ENCODE results near the gene DYSF.

DYSF gene

GRCh38 chr2:71556692-71557250 lies 103.4 kb downstream of the DYSF start:
- no peak for DNase-seq (ENCODE audit: low read depth)
- no peak for TF ChIP-seq CTCF (IDR thresholded peaks at IDR 0.05; ENCODE audit: low read depth, low read length, missing control alignments)
- in situ Hi-C loops (cut with HindIII; ENCODE audit: low sequenced_read_pairs) = no loop called here
- H3K4me3 ChIP-seq (ENCODE audit: low read depth, low read length) = no peak overlapping the region

- in situ Hi-C loops (cut with HindIII; ENCODE audit: low sequenced_read_pairs) = no loop called here
- no peak for TF ChIP-seq CTCF (IDR thresholded peaks at IDR 0.05; ENCODE audit: low read depth, low read length, missing control alignments)
- DNase-seq (ENCODE audit: low read depth) = no peak
- H3K4me3 ChIP-seq (ENCODE audit: low read depth, low read length) = no peak overlapping the region
These were observed 104.0 kb downstream of the DYSF start for GRCh38 chr2:71557321-71557720.

DNA sequence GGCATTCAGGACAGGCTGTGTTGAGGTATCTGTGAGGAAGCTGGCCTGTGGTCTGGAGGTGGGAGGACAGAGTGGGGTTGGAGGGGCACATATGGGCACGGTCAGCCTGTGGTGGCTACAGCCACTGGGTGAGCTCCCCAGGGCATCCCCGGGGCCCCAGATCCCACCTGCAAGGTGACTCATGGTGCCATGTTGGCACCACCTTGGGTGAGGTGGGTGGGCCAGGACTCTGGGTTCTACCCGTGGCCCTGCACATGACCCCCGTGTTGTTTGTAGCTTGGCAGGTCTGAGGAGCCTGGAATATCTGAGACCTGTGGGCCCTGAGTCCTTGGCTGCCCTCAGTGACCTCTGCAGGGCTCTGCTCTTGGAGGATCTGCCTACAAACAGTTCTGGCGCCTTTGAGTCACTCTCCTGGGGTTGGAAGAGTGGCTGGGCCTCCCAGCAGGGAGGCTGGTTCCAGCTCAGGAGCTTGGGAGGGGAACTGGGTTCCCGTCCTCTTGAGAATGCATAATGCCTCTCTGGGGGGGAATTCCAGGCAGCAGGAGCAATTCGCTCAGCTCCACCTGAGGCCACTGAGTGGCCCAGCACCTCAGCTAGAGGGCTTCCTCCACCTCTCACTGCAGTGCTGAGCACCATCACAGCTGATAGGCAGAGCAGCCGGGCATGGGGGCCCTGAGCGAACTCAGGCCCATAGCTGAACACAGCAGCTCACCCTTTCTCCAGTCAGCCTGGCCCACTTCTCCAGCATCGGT lies 105.1 kb downstream of the DYSF start:
- DNase-seq (ENCODE audit: low read depth) = no peak
- TF ChIP-seq CTCF (IDR thresholded peaks at IDR 0.05; ENCODE audit: low read depth, low read length, missing control alignments) = no peak
- H3K4me3 ChIP-seq (ENCODE audit: low read depth, low read length) = no peak overlapping the region
- in situ Hi-C loops (cut with HindIII; ENCODE audit: low sequenced_read_pairs) = no loop called here

DNA sequence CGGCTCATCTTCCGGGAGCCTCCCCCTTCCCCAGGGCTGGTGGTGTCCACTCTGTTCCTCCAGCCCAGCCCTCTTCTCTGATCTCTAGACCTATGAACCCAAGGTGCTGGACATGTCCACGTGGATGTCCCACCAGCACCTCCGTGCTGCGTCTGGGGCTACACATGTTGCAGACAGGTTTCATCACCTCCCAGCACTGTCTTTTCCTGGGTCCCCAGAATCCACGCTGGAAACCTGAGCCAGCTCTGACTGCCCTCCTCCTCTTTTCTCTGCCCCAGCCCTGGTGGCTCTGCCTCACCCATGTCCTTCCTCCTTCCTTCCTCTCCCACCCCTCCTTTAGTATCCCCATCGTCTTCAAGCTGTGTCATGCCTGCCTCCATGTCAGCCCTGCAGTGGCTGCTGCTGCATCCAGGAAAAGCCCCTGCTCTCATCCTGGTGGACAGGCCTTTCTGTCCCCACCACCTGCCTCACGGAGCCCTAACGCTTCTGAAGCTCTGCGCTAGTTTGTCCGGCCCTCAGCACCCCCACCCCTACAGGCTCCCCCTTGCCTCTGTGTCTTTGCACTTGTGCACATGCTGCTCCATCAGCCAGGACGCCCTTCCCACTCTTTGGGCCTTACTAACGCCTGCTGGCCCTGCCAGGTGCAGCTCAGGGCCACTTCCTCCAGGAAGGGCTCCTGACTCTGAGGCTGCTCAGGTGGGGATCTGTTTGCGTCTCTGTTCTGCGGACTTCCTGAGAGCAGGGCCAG lies 105.9 kb downstream of the DYSF start:
- no peak overlapping the region for H3K4me3 ChIP-seq (ENCODE audit: low read depth, low read length)
- in situ Hi-C loops (cut with HindIII; ENCODE audit: low sequenced_read_pairs) = no loop called here
- TF ChIP-seq CTCF (IDR thresholded peaks at IDR 0.05; ENCODE audit: low read depth, low read length, missing control alignments) = no peak
- DNase-seq (ENCODE audit: low read depth) = no peak

DNA sequence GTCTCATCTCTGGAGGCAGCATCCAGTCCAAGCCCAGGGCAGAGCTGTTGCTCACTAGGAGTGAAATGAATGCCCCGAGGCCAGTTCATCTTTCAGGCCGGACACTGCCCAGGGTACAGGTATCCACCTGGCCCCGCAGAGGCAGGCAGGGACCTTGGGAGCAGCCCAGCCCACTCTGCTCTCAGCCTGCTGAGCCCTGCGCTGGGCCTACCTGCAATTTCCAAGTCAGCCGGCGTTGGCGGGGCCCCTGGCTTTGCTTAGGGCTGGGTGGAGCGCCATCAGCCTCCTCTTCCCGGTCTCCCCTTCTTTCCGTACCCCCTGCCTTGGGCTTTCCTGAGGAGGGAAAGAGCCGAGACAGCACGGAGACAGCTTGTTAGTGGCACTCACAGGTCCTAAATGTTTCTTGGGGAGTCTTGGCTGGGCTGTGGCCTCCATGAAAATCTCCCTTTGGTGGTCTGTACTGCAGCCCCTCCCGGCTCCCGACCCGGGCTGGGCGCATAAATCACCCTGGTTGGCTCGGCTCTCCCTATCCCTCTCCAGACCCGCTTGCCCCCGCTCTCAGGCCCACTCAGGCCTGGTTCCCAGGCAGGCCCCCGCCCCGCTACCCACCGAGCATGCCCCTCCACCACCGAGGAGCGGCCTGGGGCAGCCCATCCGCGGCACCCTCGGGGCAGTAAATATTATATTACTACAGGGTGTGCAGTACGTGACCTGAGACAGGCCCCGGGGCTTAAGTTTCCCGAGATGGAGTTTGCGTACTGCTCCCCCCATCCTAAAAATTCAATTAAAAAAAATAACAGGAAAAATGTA lies 106.7 kb downstream of the DYSF start:
- in situ Hi-C loops (cut with HindIII; ENCODE audit: low sequenced_read_pairs) = no loop called here
- no peak for TF ChIP-seq CTCF (IDR thresholded peaks at IDR 0.05; ENCODE audit: low read depth, low read length, missing control alignments)
- H3K4me3 ChIP-seq (ENCODE audit: low read depth, low read length) = no peak overlapping the region
- no peak for DNase-seq (ENCODE audit: low read depth)

- TF ChIP-seq CTCF (IDR thresholded peaks at IDR 0.05; ENCODE audit: low read depth, low read length, missing control alignments) = no peak
- DNase-seq (ENCODE audit: low read depth) = no peak
- H3K4me3 ChIP-seq (ENCODE audit: low read depth, low read length) = no peak overlapping the region
- in situ Hi-C loops (cut with HindIII; ENCODE audit: low sequenced_read_pairs) = no loop called here
These were observed 107.3 kb downstream of the DYSF start for GRCh38 chr2:71560638-71561011.

All from astrocyte of the cerebellum (primary cell).